CD1c-positive myeloid dendritic cell (primary cell): ENCODE measurements around the gene NFX1.
A peak's percentile ranks its signal among the peaks of the same experiment; 100 is the strongest.
"Not testable (repeated sequence)": the region's sequence is repeated elsewhere in the genome, so short reads cannot be mapped to it uniquely, and the experiment has no call there.

Experiments
- DNase-seq: peaks from one replicate; pipeline ENCODE4 v3.0.0-alpha.2; 2016; ENCODE audit errors: extremely low spot score

NFX1 gene

DNA sequence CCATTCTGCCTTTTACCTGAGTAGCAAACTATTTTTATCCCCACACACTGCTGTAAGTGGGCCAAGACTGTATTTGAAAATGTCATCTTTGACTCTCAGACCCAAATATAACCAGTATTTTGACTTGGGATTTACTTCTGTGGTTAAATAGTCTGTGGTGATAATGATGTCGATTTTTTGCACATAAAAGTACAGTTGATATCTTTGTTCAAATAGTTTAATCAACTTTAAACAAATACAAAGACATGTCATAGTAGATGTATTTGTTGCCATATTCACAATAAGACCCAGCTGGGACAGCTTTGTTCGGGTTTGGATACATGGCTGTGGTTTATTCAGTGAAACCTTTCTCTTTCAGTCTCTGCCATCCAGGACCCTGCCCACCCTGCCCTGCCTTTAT, 20.4 kb downstream of the NFX1 start:
- no peak for DNase-seq

DNA sequence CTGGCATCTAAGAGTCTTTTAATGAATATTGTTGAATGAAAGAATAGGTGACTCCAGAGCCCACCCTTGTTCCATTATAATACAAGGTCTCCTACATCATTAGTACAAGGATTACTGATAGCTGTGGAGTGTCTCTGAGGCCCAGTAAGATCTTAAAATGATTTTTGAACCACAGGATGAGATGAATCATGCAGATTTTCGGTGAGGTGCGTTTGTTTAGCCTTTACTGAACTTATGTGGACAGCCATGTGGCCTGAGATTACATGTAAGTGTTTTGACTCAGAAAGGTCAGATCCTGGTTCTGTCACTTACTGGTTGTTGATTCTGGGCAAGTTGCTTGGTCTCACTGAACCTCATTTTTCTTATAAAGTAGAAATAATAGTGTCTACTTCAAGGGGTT, 21.6 kb downstream of the NFX1 start:
- DNase-seq, result no peak

DNA sequence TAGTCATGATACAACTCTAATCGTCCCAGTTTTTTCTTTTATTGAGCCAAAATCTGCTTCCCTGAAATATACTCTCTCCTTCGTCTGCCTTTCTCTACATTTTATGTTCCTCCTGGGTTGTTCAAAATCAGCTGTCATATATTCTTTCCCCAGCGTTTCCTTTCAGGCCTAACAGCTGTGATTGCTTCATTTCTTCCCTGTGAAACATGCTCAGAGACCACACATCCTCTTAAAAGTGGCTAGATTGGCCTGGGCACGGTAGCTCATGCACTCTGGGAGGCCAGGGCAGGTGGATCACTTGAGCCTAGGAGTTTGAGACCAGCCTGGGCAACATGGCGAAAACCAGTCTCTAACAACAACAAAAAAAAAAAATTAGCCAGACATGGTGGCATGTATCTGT, 25.1 kb downstream of the NFX1 start:
- no peak for DNase-seq

DNA sequence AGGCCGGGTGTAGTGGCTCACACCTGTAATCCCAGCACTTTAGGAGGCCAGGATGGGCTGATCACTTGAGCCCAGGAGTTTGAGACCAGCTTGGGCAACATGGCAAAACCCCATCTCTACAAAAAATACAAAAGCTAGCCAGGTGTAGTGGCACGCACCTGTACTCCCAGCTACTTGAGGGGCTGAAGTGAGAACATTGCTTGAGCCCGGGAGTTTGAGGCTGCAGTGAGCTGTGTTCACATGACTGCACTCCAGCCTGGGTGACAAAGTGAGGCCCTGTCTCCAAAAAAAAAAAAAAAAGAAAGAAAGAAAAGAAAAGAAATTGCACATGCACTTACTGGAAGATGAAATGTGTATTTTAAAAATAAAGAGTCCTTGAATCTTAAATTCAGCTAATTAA, 26.8 kb downstream of the NFX1 start:
- DNase-seq, result not testable (repeated sequence)

DNA sequence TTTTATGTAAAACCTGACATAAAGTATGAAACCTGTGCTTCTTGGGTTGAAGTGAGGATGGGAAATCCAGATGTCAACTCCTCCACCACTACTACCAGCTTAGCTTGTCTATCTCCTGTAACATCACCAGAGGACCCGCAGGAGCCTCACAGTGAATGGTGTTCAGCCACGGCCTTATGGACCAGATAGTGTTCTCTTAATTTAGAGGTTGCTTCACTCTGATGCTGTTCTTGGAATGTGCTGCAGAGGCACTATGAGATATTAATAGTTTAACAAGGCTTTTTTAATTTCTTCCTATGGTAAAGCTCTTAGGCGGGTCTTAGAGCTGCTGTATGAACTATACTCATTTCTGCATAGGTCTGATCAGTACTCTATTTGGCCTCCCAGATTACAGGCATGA, 27.9 kb downstream of the NFX1 start:
- no peak for DNase-seq

DNA sequence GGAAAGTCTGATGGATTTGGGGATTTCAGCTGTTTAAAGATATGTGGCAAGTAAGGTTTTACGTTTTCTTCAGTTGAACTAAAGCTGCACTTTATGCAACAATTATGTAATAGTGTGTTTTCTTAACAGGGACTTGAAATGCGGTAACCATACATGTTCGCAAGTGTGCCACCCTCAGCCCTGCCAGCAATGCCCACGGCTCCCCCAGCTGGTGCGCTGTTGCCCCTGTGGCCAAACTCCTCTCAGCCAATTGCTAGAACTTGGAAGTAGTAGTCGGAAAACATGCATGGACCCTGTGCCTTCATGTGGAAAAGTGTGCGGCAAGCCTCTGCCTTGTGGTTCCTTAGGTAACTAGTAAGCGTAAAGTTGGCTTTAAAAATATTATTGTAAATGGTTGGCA, 28.5 kb downstream of the NFX1 start:
- no peak for DNase-seq

DNA sequence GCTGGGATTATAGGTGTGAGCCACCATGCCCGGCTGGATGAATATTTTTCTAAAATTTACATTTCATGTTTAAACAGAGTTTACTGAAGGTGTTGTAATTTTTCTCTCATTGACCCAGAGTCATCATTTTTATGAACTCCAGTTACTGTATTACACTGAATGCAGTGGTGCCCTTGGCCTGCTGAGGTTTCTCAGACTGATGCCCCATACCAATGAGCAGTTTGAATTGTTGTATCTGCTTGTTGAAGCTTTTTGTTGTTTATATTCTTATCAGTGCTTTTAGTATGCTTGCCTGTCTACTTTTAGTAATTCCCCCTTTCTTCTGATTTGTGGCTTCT, 29.9 kb downstream of the NFX1 start:
- DNase-seq, result no peak

DNA sequence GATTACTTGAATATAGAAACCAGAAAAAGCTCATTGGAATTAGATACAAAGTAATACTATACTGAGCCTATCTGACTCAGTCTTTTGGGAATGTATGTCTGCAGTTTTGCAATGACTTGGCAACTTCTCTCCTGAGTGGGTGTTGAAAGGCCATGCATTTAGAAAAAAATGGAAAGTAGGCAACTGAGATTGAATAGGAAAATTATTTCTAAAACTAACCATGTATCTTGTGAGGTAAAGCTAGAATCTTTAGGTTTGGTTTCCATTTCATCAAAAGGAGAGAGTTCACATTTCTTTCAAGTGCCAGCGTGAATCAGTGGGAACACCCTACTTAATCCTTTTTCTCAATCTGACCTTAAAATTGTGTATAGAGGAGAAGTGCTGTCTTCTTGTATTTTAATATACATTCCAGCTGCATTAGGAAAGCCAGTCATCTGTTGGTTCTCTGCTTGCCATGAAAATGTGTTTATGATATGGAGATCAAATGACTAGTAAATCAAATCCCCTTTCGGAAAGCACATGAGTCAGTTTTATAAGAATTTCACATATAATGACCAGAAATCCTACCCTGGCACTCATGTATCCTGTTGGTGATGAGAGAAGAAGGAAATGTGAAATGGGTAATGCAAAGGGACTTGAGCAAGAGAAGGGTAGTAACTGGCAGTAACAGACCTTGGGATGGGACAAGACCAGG, 30.4 kb downstream of the NFX1 start:
- peak; percentile 9 for DNase-seq

DNA sequence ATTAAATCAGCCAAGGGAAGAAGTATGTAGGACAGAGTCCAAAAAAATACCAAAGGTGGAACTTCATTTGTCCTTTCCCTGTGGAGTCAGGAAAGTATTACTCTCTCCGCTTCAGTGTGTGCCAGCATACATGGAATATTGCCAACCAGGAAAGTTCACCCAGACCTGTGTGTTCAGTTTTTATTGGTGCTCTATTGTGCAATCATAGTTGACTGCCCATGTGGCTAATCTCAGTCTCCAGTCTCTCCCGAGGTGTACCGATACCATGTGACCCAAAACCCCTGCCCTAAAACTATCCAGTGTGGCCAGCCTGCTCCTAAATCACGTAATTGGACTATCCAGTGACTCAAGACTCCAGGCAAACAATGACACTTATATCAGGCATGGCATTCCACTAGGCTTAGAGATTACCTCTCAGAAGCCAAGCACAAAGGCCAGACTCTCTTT, 38.8 kb downstream of the NFX1 start:
- no peak for DNase-seq

DNA sequence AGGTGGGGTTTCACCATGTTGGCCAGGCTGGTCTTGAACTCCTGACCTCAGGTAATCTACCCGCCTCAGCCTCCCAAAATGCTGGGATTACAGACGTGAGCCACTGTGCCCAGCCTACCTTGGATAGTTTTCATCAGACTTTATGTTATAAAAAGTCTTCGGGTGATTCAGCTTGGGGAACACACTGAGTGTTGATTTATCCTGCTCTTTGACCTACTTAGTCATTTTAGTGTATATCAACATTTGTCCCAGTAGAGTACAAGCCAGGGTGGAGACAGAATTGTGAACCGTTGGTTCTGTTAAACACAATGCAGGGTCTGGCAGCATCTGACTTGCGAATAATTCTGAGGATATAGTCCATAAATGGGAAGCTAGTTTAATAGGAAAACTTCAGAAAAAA, 39.7 kb downstream of the NFX1 start:
- DNase-seq, result no peak

DNA sequence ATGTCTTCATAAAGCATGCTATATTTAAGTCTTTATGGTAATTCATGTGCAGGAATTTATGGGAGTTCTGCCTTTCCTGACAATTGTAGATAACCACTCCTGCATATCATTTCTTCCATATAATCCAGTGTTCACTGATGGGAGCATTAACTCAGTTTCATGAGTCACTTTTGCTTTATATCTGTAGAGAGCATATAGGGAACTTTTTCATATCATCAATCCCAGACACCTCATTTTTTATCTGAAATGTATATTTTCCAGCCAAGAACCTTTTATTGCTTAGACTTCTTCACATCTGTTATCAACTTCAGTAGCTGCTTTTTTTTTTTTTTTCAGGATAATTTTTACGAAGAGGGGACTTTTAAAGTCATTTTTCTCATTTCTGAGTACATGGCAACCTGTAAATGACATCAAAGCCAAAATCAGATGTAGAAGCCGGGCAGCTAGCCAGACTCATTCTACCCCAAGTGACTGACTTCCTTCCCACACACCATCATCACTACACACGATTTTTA, 41.1 kb downstream of the NFX1 start:
- DNase-seq, result no peak

DNA sequence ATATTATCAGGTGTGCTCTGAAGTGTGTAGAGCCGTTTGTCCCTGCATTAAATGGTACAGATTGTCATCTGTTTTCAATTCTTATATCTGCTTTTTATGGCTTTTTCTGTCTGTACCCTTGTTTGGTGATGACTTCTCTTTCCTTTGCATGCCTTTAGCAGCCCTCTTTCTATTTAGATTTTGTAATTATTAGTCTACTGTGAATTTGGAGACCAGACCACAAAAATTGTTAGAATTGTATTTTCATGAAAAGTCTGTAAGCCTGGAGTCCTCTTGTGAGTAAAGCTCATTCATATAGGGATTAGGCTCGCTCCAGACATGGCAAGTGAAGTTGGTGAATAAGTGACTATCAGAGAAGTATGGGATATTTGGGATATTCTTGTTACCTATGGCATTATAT, 41.7 kb downstream of the NFX1 start:
- DNase-seq, result no peak

DNA sequence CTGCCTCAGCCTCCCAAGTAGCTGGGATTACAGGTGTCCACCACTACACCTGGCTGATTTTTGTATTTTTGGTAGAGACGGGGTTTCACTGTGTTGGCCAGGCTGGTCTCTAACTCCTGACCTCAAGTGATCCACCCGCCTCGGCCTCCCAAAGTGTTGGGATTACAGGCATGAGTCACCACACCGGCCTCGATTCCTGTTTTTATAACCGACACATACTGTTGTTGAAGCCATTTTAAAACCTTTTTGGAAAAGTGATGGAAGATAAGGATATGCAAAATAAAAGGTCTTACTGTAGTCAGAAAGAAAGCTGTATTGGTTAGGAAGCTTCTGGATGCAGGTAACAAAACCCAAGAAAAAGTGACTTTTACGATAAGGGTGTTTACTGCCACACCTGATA, 42.6 kb downstream of the NFX1 start:
- DNase-seq, result not testable (repeated sequence)

DNA sequence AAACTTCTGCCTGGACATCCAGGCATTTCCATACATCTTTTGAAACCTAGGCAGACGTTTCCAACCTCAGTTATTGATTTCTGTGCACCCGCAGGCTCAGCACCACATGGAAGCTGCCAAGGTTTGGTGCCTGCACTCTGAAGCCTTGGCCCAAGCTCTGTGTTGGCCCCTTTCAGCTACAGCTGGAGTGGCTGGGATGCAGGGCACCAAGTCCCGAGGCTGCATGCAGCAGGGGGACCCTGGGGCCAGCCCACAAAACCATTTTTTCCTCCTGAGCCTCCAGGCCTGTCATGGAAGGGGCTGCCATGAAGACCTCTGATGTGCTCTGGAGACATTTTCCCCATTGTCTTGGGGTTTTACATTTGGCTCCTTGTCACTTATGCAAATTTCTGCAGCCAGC, 49.9 kb downstream of the NFX1 start:
- DNase-seq, result no peak

DNA sequence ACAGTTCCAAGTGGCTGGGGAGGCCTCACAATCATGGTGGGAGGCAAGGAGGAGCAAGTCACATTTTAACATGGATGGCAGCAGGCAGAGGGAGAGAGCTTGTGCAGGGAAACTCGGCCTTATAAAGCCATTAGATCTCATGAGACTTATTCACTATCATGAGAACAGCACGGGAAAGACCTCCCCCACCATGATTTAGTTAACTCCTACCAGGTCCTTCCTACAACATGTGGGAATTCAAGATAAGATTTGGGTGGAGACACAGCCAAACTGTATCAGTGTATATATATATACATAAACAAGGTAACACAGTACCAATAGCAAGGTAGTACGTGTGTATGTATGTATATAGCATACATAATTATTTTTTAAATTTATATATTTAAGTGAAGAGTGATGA, 50.9 kb downstream of the NFX1 start:
- DNase-seq, result no peak

DNA sequence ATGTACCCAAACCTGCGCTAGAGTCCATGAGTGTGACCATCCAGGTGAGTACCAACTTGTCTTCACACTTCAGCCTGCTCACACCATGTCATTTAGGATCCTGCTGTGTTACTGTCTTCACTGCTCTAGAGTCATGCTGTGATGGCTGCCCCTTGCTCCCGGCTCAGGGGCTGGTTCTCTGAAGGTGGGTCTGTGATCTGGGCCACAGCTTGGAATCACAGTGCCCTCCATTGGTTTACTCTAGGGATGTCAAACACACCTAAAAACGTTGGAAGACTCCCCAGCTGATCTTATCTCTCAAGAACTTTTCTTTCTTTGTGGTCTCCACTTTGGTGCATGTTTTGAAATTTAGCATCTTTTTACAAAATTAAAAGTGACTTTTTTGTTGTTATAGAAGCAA, 53.8 kb downstream of the NFX1 start:
- no peak for DNase-seq

DNA sequence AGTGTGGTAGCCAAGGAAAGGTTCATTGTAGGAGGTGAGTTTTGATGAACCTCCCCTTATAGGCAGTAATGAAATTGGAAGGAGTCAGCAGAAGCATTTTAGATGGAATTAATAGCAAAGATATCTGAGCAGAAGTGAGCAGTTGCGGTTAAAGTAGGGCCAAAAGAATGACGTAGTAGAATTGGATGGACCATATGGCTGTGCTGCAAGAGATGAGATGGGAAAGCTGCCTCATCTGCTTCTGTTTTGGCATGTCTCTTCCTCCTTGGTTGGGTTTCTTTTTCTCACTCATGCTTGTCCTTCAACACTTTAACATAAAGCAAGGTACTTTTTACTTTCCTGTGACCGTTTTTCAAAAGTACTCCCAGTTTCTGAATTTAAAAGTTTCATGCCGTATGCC, 56.2 kb downstream of the NFX1 start:
- DNase-seq, result no peak

DNA sequence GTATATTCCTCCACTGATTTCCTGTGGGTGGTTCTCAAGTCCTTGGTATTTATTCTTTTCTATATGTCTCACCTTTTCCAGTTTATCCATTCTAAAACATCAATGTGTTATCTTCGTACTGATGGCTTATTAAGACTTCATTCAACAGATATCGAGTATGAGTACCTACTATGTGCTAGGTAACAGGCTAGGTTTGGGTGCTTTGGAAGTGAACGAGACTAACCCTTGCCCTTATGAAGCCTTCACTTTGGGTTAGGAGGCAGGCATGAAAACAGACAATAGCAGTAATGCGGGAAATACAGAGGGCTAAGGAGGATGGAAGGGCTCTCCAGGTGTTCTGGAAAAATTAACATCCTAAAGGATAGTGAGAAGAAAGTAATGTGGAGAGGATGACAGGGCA, 58.7 kb downstream of the NFX1 start:
- DNase-seq, result no peak

DNA sequence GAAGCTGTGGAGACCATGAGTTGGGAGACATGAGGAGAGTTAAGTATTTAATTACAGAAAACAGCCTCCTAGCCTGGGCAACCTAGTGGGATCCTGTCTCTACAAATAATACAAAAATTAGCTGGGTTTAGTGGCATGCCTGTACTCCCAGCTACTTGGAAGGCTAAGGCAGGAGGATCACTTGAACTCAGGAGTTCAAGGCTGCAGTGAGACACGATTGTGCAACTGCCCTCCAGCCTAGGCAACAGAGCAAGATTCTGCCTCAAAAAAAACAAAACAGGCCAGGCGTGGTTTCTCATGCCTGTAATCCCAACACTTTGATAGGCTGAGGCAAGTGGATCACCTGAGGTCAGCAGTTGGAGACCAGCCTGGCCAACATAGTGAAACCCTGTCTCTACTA, 59.4 kb downstream of the NFX1 start:
- no peak for DNase-seq

DNA sequence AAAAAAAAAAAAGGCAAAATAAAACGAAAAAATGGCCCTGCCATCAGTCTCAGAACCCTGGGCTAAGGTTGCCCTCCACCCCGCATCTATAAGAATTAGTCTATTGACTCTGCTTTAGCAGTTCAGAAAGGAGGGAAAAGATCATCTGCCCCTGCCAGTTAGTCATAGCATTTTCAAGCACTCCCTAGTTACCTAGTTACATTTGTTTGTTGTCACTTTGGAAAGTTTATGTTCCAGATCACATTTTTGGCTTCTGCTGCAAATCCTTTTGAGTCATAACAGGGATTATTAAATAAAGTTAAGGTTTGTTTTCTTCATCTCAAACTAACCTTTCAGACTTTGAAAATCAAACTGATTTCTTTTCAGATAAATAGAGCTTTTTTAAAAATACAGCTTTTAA, 60.0 kb downstream of the NFX1 start:
- DNase-seq, result no peak

DNA sequence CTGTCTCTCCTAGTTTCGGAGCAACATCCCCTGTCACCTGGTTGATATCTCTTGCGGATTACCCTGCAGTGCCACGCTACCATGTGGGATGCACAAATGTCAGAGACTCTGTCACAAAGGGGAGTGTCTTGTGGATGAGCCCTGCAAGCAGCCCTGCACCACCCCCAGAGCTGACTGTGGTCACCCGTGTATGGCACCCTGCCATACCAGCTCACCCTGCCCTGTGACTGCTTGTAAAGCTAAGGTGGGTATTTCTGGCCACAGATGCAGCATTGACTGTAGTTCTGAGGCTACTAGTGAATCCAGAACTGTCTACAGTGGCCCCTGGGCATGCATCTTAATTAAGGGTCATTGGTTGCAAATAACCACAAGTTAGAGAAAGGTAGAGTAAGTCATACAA, 61.2 kb downstream of the NFX1 start:
- DNase-seq, result no peak

DNA sequence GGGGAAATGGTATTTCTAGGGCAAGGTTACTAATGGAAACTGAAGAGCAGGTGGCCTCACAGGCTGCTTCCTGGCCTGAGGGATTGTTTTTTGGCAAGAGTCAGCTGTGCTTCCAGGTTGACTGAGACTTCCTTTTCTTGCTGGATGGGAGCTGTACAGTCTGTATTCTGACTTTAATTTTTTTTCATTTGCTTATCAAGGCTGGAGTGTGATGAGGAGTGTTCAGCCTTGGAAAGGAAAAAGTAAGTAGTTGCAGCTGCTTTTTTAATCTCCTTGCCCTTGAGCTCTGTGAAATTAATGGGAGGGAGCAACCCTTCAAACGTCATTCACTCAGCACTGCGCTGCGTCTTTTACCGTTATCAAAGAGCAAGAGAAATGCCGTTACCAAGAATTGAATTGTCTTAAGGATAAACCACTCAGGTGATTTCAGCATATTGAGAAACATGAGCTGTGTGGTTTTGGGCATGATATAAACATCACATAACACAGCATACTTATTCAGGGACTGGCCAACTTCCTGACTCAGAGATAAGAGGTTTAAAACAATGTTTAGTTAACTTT, 64.4 kb downstream of the NFX1 start:
- DNase-seq, result no peak

DNA sequence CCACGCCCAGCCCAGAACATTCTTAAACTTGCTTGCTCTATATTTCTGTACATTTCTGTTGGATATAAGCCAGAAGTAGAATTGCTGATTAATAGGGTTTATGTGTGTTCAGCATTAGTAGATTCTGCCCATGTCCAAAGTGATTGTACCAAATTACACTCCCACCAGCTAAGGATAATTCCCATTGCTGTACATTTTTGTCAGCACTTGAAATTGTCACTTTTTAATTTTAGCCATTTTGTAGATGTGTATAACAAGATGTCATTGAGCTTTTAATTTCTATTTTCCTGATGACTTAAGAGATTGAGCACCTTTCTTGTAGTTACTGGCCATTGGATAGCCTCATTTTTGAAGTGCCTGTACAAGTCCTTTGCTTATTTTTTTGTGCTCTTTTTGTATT, 65.6 kb downstream of the NFX1 start:
- DNase-seq, result no peak

DNA sequence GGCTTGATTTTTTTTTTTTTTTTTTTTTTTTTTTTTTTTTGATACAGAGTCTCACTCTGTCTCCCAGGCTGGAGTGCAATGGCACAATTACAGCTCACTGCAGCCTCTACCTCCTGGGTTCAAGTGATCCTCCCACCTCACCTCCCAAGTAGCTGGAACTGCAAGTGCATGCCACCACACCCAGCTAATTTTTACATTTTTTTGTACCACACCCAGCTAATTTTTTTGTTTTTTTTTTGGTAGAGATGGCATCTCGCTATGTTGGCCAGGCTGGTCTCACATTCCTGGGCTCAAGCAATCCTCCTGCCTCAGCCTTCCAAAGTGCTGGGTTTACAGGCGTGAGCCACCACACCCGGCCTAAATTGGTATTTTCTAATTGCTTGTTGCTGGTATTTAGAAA, 68.3 kb downstream of the NFX1 start:
- DNase-seq, result not testable (repeated sequence)
